ENCODE data around the gene TLX2. TPM values are rescaled to one million over a fixed set of nuclear protein-coding genes. Genes with fewer than 3 reads are reported as not detected.

Gene TLX2
- total RNA-seq, 2 experiments from 2014 or later: 0.82 to 1.3 TPM

DNA sequence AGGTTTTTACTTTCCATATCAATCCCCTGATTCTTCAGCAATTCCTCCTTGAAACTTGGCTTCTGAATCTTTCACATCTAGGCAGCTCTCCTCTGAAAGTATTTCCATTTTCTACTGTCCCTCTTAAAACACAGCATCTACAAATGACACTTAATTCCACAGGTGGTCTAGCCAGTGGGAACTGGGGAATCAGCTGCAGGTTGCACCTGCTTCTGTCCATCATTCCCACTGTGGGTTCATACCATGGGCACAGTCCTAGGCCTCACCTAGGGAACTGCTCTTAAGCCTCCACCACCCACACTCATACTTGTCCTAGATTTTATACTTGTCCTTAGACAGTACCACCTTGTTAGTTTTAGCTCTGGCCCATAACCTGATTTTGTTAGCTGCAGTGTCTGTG lies 37.3 kb downstream of the TLX2 start:
- Mint-ChIP-seq H3K27ac (no peak overlapping the region), H3K36me3 (peaks cover 5% of the 10 kb centered on the region), H3K4me1 (peaks cover 43% of the 10 kb centered on the region), H3K27me3 (peaks cover 37% of the 10 kb centered on the region), H3K4me3 (no peak overlapping the region), H3K9me3 (ENCODE audit: low read depth) (no peaks in the 10 kb centered on the region)
- ATAC-seq (no peak), DNase-seq (no peak)
- CTCF ChIA-PET: interaction anchor here (0.8 to 15.0 kb wide), 6 partner anchors 13 to 68 kb away, joined by 3 to 124 read pairs (median 5); partner anchors contain the start of genes AUP1, CCDC142, HTRA2 and TTC31

DNA sequence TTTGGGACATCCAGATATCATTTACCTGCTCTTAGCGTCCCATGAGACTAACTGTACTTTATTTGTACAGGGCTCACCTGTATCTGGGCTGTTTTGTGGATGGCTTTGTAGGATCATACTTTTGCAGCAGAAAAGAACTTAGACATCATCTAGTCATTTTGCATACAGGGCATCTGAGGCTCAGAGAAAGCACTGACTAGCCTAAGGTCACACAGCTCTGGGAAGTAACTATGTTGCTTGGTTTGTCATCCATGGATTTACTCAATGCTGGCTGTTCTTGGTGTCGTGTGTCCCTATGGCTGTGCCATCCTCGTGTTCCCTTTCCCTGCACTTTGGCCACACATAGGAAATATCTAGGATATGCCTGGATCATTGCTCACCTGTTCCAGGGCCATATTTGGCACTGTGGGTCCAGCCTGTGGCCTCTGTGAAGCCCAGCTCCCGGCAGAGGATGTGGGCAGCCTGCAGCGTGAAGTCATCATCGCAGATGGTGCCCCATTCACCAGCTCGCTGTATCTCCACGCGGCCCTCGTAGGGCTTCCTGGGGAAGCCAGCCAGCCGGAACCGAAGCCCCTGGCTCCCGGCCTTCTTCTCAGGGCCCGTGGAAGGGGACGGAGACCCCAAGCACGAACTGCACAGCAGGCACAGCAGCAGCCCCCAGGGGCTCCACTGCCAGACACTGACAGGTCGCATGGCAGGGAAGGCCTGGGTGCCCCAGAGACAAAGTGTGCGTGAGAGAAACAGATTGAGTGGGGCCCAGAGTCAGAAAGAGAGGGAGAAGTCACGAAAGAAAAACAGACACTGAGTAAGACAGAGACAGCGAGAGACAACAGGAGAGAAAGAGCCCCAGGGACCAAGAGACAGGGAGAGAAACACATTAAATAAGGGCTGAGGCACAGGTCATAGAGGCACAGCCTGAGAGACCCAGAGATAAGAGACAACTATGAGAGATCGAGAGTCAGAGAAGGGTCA lies 38.0 kb downstream of the TLX2 start:
- Mint-ChIP-seq H3K4me3 (peak overlapping the region; percentile 46), H3K27me3 (peaks cover 35% of the 10 kb centered on the region), H3K27ac (peak overlapping the region; percentile 74), H3K9me3 (ENCODE audit: low read depth) (no peaks in the 10 kb centered on the region), H3K4me1 (peaks cover 44% of the 10 kb centered on the region), H3K36me3 (peaks cover 8% of the 10 kb centered on the region)
- CTCF ChIA-PET: interaction anchor here (0.6 to 15.0 kb wide), 6 partner anchors 18 to 78 kb away, joined by 3 to 124 read pairs (median 5); partner anchors contain the start of genes CCDC142 and TTC31
- ATAC-seq: no peak
- no peak for DNase-seq

- no peaks in the 10 kb centered on the region for H3K9me3 Mint-ChIP-seq (ENCODE audit: low read depth)
- H3K4me3 Mint-ChIP-seq: peak overlapping the region; percentile 46
- no peak for DNase-seq
- H3K36me3 Mint-ChIP-seq: peaks cover 10% of the 10 kb centered on the region
- no peak for ATAC-seq
- H3K4me1 Mint-ChIP-seq: peaks cover 43% of the 10 kb centered on the region
- peak overlapping the region; percentile 74 for H3K27ac Mint-ChIP-seq
- CTCF ChIA-PET: interaction anchor here (0.6 to 15.0 kb wide), 4 partner anchors 34 to 266 kb away, joined by 3 to 124 read pairs (median 4); partner anchors contain the start of genes CCDC142 and TTC31
- H3K27me3 Mint-ChIP-seq: peaks cover 27% of the 10 kb centered on the region
Observed at GRCh38 chr2:74552914-74553811, 38.9 kb downstream of the TLX2 start.

DNA sequence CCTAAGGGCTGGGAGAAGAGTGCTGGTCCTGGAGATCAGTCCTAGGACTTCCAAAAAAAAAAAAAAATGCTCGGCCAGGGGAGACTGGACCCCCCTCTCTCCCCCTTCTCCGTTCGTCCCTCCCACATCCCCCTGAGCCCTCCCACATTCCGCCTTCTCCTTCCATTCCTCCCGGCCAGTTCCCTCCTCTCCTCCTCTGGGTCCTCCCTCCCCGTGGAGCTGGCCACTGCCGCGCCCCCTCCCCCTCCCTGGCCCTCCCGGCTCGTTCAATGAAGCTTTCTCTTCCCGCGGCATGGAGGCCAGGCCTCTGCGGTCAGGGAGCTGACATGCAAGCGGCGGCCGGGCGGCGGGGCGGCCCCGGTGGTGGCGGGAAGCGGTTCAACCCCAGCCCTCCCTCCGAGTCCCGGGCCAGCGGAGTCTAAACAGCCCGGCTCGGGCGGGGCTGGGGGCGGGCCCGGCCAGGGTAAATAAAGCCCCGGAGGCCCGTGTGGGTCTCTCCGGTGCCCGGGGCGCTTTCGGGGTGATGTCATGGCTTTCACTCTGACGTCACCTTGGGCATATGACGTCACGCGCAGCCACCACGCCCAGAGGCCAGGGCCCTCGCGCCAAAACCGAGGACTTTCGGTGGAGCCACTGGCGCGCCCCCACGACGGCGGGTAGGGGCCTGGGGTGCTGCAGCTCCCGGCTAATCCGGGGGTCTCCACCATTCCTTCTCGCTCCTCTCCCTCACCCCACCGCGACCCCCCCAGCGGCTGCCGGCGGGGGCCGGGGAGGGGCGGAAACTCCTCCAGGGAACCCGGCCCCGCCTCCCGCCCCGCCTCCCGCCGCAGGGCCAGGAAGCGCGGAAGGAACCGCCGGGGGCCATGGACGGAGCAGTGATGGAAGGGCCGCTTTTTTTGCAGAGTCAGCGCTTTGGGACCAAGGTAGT lies 39.9 kb downstream of the TLX2 start, which contains the start of the genes DOK1 and LOXL3:
TSS of gene DOK1 (plus strand) at position 829 of the 928 bp plus-strand sequence. CDS start at position 864, 35 bp downstream.
TSS of gene LOXL3 (minus strand) at position 51 of the 928 bp plus-strand sequence. CDS start 1,308 bp downstream, outside the sequence.
- Mint-ChIP-seq H3K27me3 (peaks cover 21% of the 10 kb centered on the region), H3K27ac (peak within 1 kb of the TSS; percentile 96), H3K4me3 (peak within 1 kb of the TSS; percentile 91), H3K36me3 (peaks cover 10% of the 10 kb centered on the region), H3K9me3 (ENCODE audit: low read depth) (no peaks in the 10 kb centered on the region), H3K4me1 (peaks cover 39% of the 10 kb centered on the region)
- CTCF ChIA-PET: interaction anchor here (0.9 to 15.0 kb wide), 4 partner anchors 13 to 265 kb away, joined by 4 to 124 read pairs (median 9); partner anchors contain the start of genes CCDC142 and TTC31
- ATAC-seq (peak; percentile 82), DNase-seq (peak; percentile 90)

- Mint-ChIP-seq H3K4me3 (peak overlapping the region; percentile 91), H3K9me3 (ENCODE audit: low read depth) (no peaks in the 10 kb centered on the region), H3K4me1 (peaks cover 32% of the 10 kb centered on the region), H3K27ac (peak overlapping the region; percentile 96), H3K36me3 (peaks cover 10% of the 10 kb centered on the region), H3K27me3 (peaks cover 13% of the 10 kb centered on the region)
- peak; percentile 64 for DNase-seq
- CTCF ChIA-PET: interaction anchor here (0.8 to 15.0 kb wide), 5 partner anchors 12 to 32 kb away, joined by 3 to 124 read pairs (median 3); no protein-coding TSS in a partner anchor
- peak; percentile 63 for ATAC-seq
Observed at GRCh38 chr2:74554820-74555531, 40.7 kb downstream of the TLX2 start.

GRCh38 chr2:74555610-74556103 lies 41.4 kb downstream of the TLX2 start:
- ATAC-seq (no peak), DNase-seq (no peak)
- Mint-ChIP-seq H3K36me3 (peaks cover 10% of the 10 kb centered on the region), H3K9me3 (ENCODE audit: low read depth) (no peaks in the 10 kb centered on the region), H3K4me3 (peak overlapping the region; percentile 91), H3K27ac (peak overlapping the region; percentile 96), H3K27me3 (peaks cover 8% of the 10 kb centered on the region), H3K4me1 (peaks cover 37% of the 10 kb centered on the region)
- CTCF ChIA-PET: interaction anchor here (0.8 to 15.0 kb wide), 6 partner anchors 11 to 31 kb away, joined by 3 to 124 read pairs (median 4); no protein-coding TSS in a partner anchor

- ATAC-seq (no peak), DNase-seq (no peak)
- Mint-ChIP-seq H3K4me1 (peaks cover 38% of the 10 kb centered on the region), H3K27ac (no peak overlapping the region), H3K9me3 (ENCODE audit: low read depth) (no peaks in the 10 kb centered on the region), H3K36me3 (peaks cover 10% of the 10 kb centered on the region), H3K4me3 (peak overlapping the region; percentile 91), H3K27me3 (peaks cover 4% of the 10 kb centered on the region)
- CTCF ChIA-PET: interaction anchor here (1.3 to 15.0 kb wide), 4 partner anchors 11 to 31 kb away, joined by 3 to 124 read pairs (median 8); no protein-coding TSS in a partner anchor
Observed at GRCh38 chr2:74556159-74556558, 41.9 kb downstream of the TLX2 start.

DNA sequence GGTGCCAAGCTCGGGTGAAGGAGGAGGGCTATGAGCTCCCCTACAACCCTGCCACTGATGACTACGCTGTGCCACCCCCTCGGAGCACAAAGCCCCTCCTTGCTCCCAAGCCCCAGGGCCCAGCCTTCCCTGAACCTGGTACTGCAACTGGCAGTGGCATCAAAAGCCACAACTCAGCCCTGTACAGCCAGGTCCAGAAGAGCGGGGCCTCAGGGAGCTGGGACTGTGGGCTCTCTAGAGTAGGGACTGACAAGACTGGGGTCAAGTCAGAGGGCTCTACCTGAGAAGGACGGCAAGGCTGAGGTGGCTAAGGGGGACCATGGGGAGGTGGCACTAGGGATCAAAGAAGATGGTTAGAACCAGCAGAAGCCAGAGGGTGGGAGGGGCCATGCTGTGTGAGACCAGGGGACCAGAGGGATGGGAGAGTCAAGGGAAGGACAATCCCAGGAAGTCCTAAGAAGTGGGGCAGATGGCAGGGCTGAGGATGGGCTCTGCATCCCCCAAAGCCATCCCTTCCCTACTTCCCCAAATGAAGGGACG lies 42.7 kb downstream of the TLX2 start:
- no peak overlapping the region for H3K27ac Mint-ChIP-seq
- no peak for DNase-seq
- CTCF ChIA-PET: interaction anchor here (0.5 to 15.0 kb wide), 6 partner anchors 10 to 81 kb away, joined by 3 to 124 read pairs (median 4); no protein-coding TSS in a partner anchor
- peaks cover 5% of the 10 kb centered on the region for H3K27me3 Mint-ChIP-seq
- peaks cover 10% of the 10 kb centered on the region for H3K36me3 Mint-ChIP-seq
- peak overlapping the region; percentile 91 for H3K4me3 Mint-ChIP-seq
- ATAC-seq: no peak
- H3K4me1 Mint-ChIP-seq: peaks cover 36% of the 10 kb centered on the region
- H3K9me3 Mint-ChIP-seq (ENCODE audit: low read depth): no peaks in the 10 kb centered on the region

DNA sequence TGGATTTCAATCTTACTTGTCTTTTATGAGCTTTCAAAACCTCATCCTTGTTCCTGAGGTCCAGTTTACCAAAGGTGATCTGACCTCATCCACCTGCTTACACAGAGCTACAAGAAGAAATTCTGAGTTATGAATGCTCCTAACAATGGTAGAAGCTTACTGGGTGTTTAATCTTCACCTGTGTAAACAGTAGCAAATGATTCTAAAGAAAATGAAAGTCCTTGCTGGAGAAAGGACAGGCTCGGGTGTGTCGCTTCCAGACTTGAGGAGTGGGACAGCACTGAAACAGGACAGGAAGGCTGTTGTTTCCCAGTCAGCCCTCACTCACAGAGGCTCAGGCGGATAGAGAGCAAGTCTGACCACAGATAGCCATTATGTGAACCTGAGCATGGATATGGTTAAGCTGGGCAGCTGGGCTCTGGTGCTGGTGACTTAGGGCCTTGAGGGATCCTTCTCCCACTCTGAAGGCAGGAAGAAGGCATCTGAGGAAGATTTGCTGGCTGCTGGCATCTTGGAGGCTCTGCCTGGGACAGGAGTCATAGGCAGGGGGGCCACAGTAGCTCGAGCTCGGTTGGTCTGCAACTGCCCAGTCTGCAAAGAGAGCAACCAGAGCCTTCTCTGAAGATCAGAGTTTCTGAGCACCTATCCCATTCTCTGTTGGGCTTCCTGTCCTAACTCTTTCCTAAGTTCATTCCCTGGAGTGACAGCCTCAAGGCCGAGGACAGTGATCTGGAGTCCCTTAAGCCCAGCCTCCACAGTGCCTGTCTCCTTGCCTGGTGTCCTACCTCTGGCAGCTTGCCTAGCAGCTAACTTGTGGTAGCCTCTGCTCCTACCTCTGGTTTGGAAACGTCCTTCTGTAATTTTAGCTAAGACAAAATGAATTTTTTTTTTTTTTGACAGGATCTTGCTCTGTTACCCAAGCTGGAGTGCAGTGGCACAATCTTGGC lies 44.3 kb downstream of the TLX2 start:
- DNase-seq (no peak), ATAC-seq (no peak)
- CTCF ChIA-PET: interaction anchor here (1.2 to 1.7 kb wide), 6 partner anchors 9 to 76 kb away, joined by 3 to 5 read pairs (median 4); partner anchors contain the start of genes CCDC142 and TTC31
- H3K9me3 Mint-ChIP-seq (ENCODE audit: low read depth): no peaks in the 10 kb centered on the region
- no peak overlapping the region for H3K27ac Mint-ChIP-seq
- H3K4me1 Mint-ChIP-seq: peaks cover 34% of the 10 kb centered on the region
- peaks cover 5% of the 10 kb centered on the region for H3K27me3 Mint-ChIP-seq
- peaks cover 12% of the 10 kb centered on the region for H3K36me3 Mint-ChIP-seq
- no peak overlapping the region for H3K4me3 Mint-ChIP-seq

DNA sequence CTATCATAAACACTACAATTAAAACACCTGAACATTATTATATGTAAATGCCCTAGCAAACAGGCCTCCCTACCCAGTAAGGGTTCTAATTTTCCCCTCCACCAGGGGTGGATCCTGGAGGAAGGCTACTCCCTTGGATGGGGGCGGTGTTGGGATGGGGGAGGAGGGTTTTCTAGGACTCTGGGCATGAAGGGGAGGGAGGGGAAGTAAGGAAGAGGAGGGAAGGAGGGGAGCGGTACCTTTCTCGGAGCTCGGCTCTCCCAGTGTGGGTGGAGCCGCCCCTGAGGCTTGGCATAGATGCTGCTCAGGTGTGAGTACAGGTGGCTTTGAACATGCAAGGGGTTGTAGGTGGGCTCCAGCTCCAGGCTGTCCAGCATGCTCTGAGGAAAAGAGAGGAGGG lies 45.7 kb downstream of the TLX2 start:
- no peak for DNase-seq
- peaks cover 11% of the 10 kb centered on the region for H3K36me3 Mint-ChIP-seq
- no peak for ATAC-seq
- peaks cover 31% of the 10 kb centered on the region for H3K4me1 Mint-ChIP-seq
- H3K27me3 Mint-ChIP-seq: peaks cover 13% of the 10 kb centered on the region
- H3K4me3 Mint-ChIP-seq: no peak overlapping the region
- H3K9me3 Mint-ChIP-seq (ENCODE audit: low read depth): no peaks in the 10 kb centered on the region
- no peak overlapping the region for H3K27ac Mint-ChIP-seq
- CTCF ChIA-PET: interaction anchor here (1.4 kb wide), 1 partner anchor 9 kb away, joined by 3 read pairs; no protein-coding TSS in a partner anchor

Data from activated CD8-positive, alpha-beta memory T cell treated with anti-CD3 and anti-CD28 coated beads, Interleukin-2, amount 10 ng/mL, durations not matched to agents 7 days and 5 days (primary cell).